GM21381 (cell line): Measurements from ENCODE around the gene WTAP.
"Not testable (repeated sequence)": the region's sequence is repeated elsewhere in the genome, so short reads cannot be mapped to it uniquely, and the experiment has no call there.

Experiments
- ATAC-seq: cut with Tn5 transposase; IDR thresholded peaks from one replicate; pipeline ENCODE4 v1.9.1; 2021; ENCODE audit warnings: mild to moderate bottlenecking, moderate library complexity; ENCODE audit not compliant: unreplicated experiment

Gene WTAP

GRCh38 chr6:159727717-159728445, 575 bp downstream of the WTAP start:
- ATAC-seq, result peak; percentile 35

- no peak for ATAC-seq
These were observed 1.2 kb downstream of the WTAP start for GRCh38 chr6:159728531-159728964.

- no peak for ATAC-seq
These were observed 2.5 kb downstream of the WTAP start for GRCh38 chr6:159729598-159730331.

GRCh38 chr6:159730332-159730676, 3.0 kb downstream of the WTAP start:
- no peak for ATAC-seq

- ATAC-seq, result not testable (repeated sequence)
These were observed 5.2 kb downstream of the WTAP start for GRCh38 chr6:159732550-159732949.

- not testable (repeated sequence) for ATAC-seq
These were observed 6.1 kb downstream of the WTAP start for GRCh38 chr6:159733395-159733794.

GRCh38 chr6:159736908-159737307, 9.6 kb downstream of the WTAP start:
- no peak for ATAC-seq

- ATAC-seq, result no peak
These were observed 12.0 kb downstream of the WTAP start for GRCh38 chr6:159739341-159739740.

GRCh38 chr6:159742165-159742564, 14.9 kb downstream of the WTAP start:
- no peak for ATAC-seq

GRCh38 chr6:159745081-159745480, 17.8 kb downstream of the WTAP start:
- ATAC-seq, result no peak

GRCh38 chr6:159746759-159747158, 19.5 kb downstream of the WTAP start:
- ATAC-seq, result no peak

GRCh38 chr6:159748127-159748526, 20.8 kb downstream of the WTAP start:
- ATAC-seq, result not testable (repeated sequence)

GRCh38 chr6:159751448-159751847, 24.1 kb downstream of the WTAP start:
- ATAC-seq, result no peak

GRCh38 chr6:159753081-159753872, 26.0 kb downstream of the WTAP start:
- no peak for ATAC-seq

GRCh38 chr6:159754401-159754800, 27.1 kb downstream of the WTAP start:
- ATAC-seq, result no peak

GRCh38 chr6:159754959-159755914, 27.9 kb downstream of the WTAP start:
- no peak for ATAC-seq

- ATAC-seq, result no peak
These were observed 29.2 kb downstream of the WTAP start for GRCh38 chr6:159756508-159756907.

GRCh38 chr6:159758031-159759001, 31.0 kb downstream of the WTAP start:
- ATAC-seq, result no peak

- ATAC-seq, result no peak
These were observed 32.3 kb downstream of the WTAP start for GRCh38 chr6:159759645-159760044.
